NCI-H2107 (cell line): ENCODE data around the gene WDR37.
"Not testable (repeated sequence)": the region's sequence is repeated elsewhere in the genome, so short reads cannot be mapped to it uniquely, and the experiment has no call there.

Experiments
- DNase-seq: peaks from one replicate; lab custom pipeline; 2025; lab: John Stamatoyannopoulos, UW

The WDR37 gene

DNA sequence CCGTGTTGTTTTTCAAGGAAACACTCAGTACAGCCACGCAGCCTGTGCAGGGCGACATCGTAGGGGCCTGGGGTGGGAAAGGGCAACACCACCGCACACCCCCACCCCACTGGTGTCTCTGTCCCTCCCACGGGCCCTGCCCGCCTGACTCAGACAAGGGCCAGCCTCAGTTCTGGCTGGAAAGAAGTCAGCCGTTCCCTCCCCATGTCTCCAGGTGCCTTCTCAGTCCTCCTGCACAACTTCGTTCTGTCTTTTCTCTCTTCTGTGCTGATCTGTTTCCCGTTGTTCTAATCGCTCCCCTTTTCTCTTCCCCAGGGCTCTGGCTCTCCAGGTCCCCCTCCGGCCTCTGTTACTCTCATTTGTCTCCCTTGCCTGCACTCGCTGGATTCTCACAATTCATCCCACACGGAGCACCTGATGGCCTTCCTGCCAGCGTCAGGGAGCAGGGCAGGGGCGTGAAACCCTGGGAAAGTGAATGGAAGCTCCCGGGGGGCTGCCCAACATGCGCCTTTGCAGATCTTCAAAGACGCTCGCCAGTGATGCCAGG is 97.7 kb downstream of the WDR37 start:
- DNase-seq, result no peak

DNA sequence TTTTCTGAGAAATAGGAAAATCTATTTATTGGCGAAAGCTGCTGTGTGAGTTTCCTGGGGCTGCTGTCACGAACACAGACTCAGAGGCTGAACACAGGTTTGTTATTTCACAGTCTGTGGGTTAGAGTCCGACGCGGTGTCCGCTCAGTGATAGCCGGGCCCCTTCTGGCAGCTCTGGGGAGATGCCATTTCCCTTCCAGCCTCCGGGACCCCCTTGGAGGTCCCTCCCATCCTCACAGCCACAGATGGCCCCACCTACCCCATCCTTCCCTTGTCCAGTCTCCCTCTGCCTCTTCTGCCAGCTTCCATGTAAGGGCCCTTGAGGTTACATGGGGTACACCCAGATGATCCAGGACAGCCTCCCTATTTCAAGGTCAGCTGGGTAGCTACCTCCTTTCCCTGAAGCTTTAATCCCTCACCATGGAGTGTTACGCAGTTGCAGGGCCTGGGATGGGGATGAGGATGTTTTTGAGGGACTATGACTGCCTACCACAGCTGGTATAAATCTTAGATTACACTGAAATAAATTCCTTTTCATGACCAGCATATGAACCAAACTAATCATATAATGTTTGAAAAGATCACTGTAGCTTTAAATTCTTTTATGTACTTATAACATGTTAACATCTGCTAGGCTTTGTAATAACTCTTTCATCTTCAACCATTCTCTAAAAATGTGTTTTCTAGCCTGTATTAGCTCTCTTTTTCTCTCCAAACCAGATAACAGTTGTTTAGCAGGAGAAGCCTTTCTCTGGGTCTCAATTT is 98.5 kb downstream of the WDR37 start:
- DNase-seq, result no peak

GRCh38 chr10:1155791-1156615 is 99.8 kb downstream of the WDR37 start:
- no peak for DNase-seq

DNA sequence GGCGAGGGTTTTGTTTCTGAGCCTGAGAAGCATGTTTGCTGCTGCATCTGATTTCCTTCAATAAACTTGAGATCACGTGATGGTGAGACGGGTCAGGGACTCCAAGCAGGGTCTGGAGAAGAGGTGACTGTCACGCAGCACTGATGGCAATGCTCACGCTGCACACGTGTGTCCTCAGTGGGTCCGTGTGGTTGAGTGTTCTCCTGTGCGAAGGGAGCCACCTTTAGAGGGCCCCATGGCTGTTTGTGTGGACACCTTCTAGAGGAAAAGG is 100.4 kb downstream of the WDR37 start:
- no peak for DNase-seq

DNA sequence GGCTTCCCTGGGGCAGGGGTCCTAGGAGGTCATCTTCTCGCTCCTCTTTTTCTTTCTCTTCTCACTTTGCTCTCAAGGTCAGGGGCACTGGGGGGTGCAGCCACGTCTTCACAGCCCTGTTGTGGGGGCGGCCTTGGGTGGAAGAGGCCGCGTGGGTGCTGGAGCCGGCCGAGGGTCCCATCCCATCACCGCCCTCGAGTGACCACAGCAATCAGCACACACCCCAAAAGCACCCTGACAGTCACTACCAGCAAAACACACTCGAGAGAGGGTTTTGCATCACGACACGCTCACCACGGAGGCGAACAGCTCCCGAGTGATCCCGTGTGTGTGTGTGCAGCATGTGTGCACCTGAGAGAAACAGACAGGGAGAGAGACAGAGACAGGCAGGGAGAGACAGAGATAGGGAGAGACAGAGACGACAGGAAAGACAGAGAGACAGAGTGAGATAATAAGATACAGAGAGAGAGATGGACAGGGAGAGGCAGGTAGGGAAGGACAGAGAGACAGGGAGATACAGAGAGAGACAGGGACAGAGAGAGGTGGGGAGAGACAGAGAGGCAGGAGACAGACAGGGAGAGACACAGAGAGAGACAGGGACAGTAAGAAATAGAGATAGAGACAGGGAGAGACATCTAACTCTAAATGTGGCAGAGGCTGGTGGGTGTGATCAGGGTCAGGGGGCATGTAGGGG is 100.9 kb downstream of the WDR37 start:
- no peak for DNase-seq

DNA sequence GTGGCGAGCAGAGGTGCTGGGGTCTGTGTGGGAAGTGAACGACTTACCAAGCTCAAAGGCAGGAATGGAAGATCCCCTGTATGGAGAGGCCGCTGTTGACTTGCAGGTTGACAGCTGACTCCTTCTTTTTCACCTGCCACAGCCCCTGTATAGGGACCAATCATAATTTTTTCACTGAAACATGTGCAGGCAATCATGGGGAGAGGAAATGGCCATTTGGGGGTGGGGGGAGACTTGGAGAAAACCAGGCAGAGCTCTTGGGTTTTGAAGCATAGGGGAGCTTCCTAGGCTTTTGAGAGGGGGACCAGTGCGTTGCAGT is 101.4 kb downstream of the WDR37 start:
- no peak for DNase-seq

DNA sequence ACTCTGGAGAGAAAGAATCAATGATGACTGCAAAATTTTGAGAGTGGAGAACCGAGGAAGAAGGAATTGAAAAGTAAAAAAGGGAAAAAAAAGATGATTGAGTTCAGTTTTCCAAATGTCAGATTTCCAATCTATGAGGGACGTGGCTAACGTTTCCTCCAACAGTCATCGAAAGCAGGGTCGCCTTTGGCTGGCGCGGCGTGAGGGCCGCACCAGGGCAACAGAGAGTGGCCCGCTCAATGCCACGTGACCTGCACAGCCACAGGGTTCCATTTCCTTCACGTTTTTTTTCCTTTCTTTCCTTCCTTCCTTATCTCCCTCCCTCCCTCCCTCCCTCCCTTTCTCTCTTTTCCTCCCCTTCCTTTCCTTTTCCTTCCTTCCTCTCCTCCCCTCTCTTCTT is 101.9 kb downstream of the WDR37 start:
- DNase-seq, result no peak

- not testable (repeated sequence) for DNase-seq
These were observed 102.4 kb downstream of the WDR37 start for GRCh38 chr10:1158536-1158935.

- no peak for DNase-seq
These were observed 103.2 kb downstream of the WDR37 start for GRCh38 chr10:1159131-1160061.

DNA sequence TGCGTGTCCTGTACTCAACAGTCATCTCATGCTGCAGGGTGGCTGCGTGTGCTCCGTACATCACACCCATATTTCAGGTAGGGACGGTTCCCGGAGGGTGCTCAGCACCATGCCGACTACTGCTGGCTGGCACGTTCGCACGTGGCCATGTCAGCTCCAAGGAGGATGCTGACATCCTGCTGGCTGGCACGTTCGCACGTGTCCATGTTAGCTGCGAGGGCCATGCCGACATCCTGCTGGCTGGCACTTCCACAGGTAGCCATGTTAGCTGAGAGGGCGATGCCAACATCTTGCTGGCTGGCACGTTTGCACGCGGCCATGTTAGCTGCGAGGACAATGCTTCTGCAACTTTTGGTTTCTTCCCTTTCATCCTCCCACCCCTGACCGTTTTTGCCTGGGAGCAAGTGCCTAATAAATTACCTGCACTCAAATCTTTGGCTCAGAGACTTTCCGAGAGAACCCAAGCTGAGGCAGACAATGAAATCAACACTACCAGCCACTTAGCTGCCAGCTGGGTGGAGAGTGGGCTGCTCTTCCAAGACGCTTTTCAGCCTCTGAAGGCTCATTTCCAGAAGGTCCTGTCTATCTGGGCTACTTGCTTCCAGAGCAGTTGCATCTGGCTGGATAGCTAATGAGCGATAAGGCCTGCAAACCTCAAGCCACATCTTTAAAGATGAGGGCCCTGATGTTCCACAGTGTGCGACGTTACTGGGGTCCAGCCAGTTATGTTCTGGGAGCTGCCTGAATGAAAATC is 104.6 kb downstream of the WDR37 start:
- no peak for DNase-seq

DNA sequence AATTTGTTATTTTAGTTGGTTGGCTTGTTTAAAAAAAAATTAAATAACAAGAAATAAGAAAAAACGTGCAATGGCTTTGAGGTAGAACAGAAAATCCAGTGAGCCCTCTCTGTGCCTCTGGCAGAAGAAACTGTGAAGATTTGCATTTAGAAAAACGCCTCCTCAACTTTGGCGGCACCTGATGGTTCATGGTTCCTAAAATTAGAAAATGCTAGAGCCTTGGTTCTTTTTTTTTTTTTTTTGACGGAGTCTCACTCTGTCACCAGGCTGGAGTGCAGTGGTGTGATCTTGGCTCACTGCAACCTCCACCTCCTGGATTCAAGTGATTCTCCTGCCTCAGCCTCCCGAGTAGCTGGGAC is 105.1 kb downstream of the WDR37 start:
- DNase-seq, result not testable (repeated sequence)

DNA sequence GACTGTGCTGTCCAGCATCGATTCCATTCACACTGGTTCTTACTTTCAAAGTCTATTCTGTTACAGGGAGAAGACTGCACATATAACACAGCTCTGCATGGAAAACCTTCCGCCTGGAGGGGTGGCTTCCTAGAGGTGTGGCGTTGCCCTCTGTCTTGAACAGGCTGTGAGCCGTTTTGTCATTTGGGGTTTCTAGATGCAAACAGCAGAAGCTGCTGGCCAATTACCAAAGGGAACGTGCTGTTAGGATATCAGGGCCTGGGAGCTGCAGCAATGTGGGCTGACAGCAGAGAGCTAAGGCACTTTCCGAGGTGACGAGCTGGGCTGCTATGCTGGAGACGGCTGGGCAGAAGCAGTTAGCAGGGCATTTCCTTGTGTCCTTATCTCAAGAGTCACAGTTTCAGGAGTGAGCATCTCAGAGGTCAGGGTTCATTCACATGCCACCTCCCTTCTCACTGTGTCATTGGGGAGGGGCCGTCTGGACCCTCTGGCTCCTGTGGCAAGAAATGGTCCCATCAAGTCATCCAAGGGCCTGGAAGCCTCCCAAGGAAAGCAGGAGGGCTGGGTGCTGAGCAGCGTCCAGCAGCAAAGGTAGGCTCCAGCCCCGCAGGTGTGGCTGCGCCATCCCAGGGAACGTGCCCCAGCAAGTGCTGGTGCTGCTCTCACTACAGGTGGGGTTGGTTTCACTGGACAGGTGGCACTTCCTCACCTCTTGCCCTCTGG is 106.5 kb downstream of the WDR37 start:
- DNase-seq, result no peak

DNA sequence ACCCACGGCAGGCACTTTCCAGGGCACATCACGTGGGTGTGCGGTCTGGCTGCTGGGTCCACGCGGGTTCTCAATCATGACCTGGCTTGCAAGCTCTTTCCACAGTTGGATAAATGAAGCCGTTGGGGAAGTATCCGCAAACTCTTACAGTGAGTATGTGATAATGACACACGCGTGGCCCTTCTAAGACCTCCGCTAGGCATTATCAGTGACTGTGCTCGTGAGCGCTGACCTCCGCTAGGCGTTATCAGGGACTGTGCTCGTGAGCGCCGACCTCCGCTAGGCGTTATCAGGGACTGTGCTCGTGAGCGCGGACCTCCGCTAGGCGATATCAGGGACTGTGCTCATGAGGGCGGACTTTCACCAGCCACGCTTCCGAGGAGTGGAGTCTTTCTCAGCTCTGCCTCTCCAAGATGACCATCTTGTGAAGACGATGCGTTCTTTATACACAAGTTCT is 107.0 kb downstream of the WDR37 start:
- no peak for DNase-seq

- DNase-seq, result no peak
These were observed 107.6 kb downstream of the WDR37 start for GRCh38 chr10:1163831-1164230.

- no peak for DNase-seq
These were observed 110.1 kb downstream of the WDR37 start for GRCh38 chr10:1166101-1166827.

GRCh38 chr10:1166828-1167275 is 110.7 kb downstream of the WDR37 start:
- DNase-seq, result no peak

DNA sequence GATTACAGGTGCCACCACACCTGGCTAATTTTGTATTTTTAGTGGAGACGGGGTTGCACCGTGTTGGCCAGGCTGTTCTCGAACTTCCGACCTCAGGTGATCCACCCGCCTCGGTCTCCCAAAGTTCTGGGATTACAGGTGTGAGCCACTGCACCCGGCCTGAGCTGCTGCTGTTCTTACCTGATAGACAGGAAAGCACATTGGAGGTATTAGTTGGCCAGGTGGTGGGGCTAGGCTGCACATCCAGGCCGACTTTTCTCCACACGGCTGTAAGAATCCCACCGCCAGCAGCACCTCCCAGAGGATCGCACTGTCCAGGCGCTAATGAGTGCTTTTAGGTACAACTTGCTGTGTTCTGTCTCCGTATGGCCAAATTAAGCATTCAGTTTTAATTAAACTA is 112.6 kb downstream of the WDR37 start:
- DNase-seq, result no peak

- no peak for DNase-seq
These were observed 113.2 kb downstream of the WDR37 start for GRCh38 chr10:1169186-1169885.
